Bone marrow (tissue), 2 donors: Measurements from ENCODE around the gene PPP1R37.

Experiments
- DNase-seq, 2 donors: peaks; one replicate each; lab custom pipeline; 2025; lab: John Stamatoyannopoulos, UW

The PPP1R37 gene

DNA sequence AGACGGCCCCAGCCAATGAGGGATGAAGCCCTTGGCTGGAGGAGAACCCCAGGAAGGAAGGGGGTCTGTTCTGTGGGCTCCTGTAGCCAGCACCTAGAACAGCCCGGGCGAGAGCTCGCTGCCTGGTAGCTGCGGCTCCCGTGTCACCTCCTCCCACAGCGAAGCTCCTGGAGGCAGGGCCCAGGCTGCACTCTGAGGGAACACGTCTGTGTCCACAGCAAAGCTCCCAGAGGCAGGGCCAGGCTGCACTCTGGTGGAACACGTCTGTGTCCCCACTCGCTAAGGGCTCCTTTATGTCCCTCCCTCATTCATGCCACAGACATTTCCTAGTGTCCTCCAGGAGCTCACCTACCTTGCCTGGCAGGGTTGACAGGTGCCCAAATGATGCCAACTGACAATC lies 76.6 kb downstream of the PPP1R37 start:
- DNase-seq: no peak

DNA sequence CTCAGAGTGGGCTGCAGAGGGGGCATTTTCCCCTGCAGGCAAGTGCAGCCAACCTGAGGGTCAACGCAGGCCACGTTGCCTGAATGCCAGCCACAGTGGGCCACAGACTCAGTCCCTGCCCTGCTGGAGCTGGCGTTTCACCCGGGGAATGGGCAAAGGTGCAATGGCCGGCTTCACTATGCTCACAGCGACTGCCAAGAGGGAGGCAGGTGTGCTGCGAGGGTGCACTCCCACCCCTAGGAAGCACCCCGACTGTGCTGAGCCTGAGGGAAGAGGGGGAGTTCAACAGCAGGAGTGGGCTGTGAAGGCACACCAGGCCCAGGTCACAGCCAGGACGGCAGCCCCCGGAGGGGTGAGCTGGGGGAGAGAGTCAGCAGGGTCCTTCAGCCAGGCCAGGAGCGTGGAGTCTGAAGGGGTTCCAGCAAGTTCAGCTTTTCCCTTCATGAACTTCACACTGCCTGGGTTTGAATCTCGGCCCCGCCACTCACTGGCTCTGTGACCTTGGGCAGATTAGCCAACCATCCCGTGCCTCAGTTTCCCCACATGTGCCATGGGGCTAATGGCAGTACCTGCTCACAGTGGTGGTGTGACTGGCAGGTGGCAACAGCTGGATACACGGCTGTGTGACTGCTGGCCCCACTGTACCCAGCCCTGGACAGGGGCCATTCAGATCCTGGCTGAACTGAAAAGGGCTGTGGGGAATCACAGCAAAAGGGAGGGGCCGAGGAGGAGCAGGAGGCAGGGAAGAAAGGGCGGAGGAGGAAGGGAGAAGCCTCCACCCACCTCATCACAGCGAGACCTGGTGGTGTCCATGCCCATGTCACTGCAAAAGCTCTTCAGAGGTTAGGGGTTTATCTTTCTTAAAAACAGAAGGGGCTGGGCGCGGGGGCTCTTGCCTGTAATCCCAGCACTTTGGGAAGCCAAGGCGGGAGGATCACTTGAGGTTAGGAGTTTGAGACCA lies 77.4 kb downstream of the PPP1R37 start:
- DNase-seq: no peak

DNA sequence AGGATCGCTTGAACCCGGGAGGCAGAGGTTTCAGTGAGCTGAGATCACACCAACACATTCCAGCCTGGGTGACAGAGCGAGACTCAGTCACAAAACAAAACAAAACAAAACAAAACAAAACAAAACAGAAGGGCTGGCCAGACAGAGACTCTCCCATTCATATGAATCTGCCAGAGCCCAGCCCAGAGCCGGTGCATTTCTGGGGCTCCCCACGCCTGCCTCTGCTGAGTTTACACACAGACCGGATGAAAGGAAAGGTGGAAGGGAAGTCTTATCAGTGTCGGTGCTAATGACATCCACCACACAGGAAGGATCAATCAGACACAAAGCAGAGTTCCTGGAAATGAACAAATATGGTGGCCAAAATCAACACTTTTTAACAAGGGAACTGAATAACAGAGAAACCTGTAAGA lies 78.2 kb downstream of the PPP1R37 start:
- DNase-seq: peak in 1 of 2 donors; percentile 18

DNA sequence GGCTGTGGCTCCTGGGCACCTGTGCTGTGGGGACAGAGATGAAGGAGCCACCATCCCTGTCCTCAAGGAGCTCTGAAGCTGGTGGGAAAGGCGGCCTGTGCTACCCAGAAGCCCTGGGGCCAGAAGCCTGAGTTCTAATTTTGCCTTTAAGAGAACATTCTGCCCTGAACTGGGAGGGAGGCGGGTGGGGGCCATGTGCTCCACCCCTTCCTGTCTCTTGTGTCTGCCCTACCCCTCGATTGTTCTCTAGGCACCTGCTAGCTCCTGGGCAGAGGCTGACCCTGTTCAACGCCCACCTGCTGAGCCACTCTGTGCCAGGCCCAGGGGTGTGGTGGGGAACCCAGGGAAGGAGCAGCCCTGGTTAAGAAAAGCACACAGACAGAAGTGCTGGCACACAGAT lies 79.2 kb downstream of the PPP1R37 start:
- no peak for DNase-seq

DNA sequence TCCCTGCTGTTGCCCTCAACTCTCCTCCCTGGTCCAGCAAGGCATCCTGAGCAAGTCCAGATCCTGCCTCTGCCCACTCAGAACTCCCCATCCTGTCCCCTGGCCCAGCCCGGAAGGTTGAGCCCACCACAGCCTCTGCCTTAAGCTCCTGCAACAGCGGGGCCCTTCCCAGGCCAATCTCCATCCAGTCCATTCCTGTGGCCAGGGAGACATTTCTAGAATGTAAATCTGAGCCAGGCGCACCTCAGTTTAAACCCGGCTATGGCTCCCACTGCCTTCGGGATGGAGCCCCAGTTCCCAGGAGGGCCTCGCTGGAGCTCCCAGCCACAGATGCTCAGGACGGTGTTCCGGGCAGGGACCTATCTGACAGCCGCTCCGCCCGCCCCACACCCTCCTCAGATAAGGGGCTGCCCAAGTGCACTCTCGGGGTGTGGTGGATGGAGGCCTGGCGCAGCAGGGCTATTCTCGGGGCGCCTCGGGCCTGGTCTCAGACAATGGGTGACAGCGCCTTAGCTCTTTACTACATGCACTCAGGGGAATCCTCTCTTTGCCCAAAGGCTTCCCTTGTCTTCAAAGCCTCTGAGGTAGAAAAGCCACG lies 79.7 kb downstream of the PPP1R37 start:
- DNase-seq: no peak

DNA sequence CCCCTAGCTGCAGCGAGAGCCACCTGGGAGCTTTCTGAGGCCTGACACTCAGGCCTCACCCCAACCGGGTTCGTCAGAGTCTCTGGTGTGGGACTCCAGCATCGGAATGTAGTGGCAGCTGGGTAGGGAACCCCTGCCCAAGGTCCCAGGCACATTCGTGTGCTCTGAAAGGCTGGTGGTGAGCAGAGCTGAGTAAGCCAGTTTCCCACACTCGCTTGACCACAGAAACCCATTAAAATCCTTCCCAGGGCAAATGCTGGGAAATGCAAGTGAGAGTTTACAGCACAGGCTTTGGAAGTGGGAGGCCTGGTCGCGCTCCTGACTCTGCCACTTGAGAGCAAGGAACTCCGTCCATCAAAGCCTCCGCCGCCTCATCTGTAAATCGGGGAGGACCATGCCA lies 80.8 kb downstream of the PPP1R37 start:
- no peak for DNase-seq

DNA sequence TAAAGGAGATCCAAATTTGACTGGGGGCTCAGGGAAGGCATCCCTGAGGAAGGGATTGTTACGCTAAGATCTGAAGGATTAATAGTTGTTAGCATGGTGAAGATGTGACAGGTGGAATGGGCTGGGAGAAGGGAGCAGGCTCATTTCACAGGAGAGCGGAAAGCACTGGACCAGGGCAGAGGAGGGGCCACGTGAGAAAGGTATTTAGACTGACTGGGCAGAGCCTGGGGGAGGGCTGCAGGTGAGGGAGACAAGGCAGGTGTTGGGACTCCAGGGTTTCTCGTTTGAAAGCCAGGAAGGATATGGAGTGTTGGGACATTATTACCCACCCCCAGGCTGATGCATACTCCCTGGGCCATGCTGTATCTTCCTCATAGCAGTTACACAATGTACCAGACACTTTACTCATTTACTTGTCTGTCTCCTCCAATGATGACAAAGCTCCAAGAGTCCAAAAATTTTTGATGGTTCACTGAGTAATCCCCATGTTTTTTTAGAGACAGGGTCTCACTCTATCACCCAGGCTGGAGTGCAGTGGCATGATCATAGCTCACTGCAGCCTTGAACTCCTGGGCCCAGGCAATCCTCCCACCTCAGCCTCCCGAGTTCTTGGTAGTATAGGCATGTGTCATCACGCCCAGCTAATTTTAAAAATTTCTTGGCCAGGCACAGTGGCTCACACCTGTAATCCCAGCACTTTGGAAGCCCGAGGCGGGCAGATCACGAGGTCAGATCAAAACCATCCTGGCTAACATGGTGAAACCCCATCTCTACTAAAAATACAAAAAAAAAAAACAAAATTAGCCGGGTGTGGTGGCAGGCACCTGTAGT lies 82.8 kb downstream of the PPP1R37 start:
- DNase-seq: no peak

DNA sequence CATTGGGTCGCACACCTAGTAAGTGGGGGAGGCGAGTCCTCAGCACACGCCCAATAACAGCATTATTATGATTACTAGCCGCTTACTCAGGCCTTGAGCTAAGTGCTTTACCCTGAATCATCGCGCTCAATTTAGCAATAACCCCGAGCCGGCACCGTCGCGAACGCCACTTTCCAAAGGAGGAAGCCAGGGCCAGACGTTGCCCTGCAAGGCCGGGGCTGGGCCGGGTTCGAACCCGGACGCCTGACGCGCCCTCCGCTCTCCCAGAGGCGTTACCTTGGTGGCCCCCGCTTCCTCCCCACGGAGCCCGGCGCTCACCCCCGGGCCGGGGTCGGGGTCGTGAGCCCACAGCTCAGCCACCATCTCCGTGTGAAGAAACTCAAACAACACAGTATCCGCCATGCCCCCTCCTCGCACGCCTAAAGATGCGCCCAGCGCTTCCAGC lies 84.9 kb downstream of the PPP1R37 start, which contains the start of gene TRAPPC6A:
TRAPPC6A (minus strand) TSS at position 421 of the 445 bp plus-strand sequence; CDS start at position 402, 19 bp downstream.
- DNase-seq: peak in 1 of 2 donors; percentile 95

DNA sequence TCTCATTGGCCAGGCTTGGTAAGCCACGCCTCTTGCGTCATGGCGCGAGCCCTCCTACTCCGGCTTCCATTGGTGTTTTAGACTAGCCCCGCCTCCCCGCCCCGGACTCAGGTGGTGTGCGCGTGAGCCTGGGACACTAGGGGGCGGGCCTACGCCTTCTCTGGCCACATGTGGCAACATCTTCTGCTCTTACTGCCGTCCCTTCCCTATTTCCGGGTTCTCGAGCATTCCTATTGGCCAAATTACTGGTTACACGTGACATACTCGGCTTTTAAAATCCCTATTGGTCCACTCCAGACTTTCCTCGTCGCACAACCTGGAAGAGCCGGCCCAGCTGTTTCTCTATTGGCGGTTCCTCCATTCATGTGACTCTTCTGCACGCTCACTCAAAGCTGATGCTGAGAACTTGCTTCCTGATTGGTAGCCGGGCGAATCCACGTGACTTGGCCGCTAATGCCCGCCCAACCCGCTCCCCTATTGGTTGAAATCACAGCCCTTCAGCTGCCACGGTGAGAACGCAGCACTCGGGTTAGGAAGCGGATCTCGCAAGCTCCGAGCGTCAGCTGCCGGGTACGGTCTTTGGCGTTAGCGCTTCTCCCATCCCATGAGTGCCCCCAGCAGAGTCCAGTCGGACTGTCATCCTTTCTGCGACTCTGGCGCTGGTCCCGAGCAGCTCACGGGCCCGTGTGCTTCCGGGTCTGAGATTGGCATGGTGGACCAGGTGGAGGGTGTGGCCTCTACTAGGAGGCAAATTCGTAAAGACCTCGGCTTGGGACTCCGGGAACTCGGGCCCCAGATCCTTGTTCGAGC lies 85.5 kb downstream of the PPP1R37 start, which contains the start of gene BLOC1S3:
BLOC1S3 (plus strand) TSS at position 523 of the 810 bp plus-strand sequence. CDS start 513 bp downstream, outside the sequence.
- peak; percentile 95 to 100 for DNase-seq

DNA sequence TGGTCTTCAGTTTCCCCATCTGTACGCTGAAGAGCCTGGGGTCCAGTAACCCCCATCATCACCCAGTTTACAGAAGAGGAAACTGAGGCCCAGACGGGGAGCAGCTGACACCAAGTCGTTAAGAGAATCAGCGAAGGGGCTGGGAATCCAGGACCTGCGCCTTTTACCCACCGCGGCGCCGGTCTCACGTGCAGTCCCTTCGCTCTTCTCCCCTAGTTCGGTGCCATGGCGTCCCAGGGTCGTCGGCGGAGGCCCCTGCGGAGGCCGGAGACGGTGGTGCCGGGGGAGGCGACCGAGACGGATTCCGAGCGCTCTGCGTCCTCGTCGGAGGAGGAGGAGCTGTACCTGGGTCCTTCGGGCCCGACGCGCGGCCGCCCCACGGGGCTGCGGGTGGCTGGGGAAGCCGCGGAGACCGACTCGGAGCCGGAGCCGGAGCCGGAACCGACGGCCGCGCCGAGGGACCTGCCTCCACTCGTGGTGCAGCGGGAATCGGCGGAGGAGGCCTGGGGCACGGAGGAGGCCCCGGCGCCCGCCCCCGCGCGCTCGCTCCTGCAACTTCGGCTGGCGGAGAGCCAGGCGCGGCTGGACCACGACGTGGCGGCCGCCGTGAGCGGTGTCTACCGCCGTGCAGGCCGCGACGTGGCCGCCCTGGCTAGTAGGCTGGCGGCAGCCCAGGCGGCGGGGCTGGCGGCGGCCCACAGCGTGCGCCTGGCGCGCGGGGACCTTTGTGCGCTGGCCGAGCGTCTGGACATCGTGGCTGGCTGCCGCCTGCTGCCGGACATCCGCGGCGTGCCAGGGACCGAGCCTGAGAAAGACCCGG lies 86.3 kb downstream of the PPP1R37 start:
- no peak for DNase-seq

DNA sequence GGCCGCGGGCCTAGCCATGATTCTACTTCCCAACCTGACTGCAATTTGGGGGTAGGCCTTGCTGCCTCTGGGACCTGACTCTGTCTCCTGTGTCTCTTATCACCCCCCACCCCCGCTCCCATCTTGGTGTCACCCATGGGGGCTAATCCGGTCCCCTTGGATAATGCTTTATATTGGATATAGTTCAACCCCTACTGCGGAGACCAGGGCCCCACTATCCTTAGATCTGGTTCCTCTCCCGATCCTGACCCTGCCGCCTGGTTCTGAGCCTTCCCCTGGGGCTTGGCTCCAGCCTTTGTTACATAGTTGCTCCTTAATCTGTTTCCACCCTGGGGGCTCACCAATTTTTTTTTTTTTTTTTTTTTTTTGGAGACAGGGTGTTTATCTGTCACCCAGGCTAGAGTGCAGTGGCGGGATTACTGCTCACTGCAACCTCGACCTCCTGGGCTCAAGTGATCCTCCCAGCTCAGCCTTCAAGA lies 87.0 kb downstream of the PPP1R37 start:
- no peak for DNase-seq

DNA sequence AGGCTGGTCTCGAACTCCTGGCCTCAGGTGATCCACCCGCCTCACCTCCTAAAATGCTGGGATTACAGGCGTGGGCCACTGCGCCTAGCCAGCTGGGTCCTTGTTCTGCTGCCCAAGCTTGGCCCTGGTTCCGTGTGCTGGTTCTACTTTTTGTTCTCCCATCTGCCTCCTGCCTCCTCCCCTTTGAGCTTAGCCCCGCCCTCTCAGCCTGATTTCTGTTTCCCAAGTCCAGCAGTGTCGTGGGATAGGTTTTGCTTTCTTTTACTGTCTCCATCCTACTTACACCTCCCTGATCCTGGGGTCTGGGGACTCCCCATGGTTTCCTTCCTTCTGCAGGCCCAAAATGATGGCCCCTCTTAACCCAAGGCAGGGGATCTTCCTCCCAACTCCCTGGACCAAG lies 88.0 kb downstream of the PPP1R37 start:
- DNase-seq: no peak

DNA sequence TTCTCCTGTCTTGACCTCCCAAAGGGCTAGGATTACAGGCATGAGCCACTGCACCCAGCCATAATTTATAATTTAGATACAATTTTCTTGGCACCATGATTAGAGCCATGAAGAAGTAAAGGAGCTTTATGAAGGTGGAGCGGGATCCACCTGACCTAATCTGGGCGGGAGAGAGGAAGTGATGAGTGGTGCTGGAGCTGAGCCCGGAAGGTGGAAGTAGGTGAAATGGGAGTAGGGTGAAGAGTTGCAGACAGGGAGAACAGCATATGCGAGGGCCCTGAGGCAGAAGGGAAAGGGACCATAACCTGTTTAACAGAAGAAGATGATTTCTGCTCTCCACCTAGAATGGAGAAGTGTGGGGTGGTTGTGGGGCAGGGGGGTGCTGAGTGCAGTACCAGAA lies 89.8 kb downstream of the PPP1R37 start:
- no peak for DNase-seq

DNA sequence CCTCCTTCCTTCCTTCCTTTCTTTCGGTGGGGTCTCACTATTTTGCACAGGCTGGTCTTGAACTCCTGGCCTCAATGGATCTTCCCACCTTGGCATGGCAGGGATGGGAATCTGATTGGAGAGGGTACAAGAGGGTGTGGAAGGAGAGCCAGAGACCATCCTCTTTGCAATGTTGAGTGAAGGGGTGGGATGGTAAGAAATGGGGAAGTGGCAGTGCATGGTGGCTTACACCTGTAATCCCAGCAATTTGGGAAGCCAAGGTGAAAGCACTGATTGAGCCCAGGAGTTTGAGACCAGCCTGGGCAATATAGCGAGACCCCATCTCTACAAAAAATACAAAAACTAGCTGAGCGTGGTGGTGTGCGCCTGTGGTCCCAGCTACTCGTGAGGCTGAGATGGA lies 91.1 kb downstream of the PPP1R37 start:
- no peak for DNase-seq

DNA sequence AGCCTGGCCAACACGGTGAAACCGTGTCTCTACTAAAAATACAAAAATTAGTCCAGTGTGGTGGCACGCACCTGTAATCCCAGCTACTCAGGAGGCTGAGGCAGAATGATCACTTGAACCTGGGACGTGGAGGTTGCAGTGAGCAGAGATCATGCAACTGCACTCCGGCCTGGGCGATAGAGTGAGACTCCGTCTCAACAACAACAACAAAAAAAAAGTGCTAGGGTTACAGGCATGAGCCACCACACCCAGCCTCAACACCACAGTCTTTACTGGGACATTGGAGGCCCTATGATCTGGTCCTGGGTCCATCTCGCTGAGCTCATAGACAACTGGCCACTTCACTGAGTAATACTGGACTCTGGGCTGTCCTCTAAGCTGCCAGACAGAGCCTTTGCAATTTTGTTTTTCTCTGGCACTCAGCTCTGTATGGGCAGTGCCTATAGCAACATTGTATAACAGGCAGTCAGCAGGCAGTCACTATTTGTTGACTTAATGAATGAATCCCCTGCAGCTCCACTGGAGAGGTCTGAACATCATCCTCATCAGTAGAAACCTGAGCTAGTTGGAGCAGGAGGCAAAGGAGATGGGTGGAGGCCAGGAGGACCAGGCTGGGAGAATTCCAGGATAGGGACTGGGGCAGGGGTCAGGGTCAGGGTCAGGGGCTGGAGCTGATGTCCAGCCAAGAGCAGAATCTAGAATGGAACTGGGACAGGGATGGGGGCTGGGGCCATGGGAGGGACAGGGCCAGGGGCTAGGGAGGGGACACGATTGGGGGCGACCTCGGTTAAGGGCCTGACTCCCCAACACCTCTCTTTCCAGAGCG lies 93.7 kb downstream of the PPP1R37 start:
- DNase-seq: no peak

DNA sequence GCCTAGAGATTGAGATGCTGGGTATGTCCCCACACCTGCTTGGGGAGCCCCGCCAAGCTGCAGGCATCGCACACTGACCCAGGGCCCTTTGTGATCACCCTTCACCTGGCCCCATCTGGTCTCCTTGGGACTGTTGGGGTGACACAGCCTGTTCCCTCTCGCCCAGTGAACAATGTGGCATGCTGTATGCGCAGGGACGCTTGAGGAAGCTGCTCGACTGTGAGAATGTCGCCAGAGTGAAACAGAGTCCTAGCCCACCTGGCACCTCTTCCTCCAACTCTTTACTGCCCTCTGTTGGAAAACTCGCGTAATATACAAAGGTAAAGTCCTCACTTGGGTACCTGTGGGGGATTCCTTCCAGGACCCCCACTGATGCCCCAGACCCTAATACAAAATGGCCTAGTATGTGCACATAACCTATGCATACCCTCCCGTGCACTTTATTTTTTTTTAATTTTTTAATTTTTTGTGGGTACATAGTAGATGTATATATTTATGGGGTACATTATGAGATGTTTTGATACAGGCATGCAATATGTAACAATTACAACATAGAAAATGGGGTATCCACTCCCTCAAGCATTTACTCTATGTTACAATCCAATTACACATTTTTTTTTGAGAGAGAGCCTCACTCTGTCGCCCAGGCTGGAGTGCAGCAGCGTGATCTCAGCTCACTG lies 94.6 kb downstream of the PPP1R37 start:
- no peak for DNase-seq

DNA sequence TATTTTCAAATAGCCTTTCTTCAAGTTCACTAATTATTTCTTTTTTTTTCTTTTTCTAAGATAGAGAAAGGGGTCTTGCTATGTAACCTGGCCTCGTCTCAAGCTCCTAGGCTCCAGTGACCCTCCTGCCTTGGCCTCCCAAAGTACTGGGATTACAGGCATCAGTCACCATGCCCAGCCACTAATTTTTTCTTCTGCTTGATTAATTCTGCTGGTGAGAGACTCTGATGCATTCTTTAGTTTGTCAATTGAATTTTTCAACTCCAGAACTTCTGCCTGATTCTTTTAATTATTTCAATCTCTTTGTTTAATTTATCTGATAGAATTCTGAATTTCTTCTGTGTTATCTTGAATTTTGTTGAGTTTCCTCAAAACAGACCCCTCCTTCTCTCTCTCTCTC lies 97.0 kb downstream of the PPP1R37 start:
- DNase-seq: no peak

DNA sequence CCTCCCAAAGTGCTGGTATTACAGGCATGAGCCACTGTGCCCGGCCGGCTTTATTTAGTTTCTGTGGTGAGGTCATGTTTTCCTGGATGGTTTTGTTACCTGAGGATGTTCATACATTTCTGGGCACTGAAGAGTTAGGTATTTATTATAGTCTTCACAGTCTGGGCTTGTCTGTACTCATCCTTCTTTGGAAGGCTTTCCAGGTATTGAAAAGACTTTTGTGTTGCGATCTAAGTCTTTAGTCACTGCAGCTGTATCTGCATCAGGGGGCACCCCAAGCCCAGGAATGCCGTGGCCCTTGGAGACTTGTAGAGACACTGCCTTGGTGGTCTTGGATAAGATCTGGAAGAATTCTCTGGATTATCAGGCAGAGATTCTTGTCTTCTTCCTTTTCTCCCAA lies 98.4 kb downstream of the PPP1R37 start:
- DNase-seq: no peak

DNA sequence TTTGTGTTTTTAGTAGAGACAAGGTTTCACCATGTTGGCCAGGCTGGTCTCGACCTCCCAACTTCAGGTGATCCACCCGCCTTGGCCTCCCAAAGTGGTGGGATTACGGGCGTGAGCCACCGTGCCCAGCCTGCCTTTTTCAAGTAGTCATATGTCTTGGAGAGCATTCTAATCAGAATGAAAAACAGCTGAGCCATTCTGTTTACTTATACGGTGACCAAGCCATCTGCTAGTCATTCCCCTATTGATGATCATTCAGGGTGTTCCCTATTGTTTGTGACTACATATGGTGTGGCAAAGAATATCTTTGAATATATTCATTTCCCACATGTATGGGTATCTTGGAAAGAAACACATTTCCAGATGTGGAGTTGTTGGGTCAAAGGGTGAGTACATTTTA lies 102.8 kb downstream of the PPP1R37 start:
- DNase-seq: no peak
